CD4-positive, alpha-beta T cell treated with Interleukin-2 at 100 ng/mL for 4 hours (primary cell): ENCODE results near the gene OR5K4.
"Not testable (repeated sequence)": the region's sequence is repeated elsewhere in the genome, so short reads cannot be mapped to it uniquely, and the experiment has no call there.

Experiments used
- DNase-seq: peaks from one replicate; pipeline ENCODE4 v3.0.0-alpha.2; 2020; ENCODE audit warnings: low spot score

The OR5K4 gene

GRCh38 chr3:98371853-98372252, 18.2 kb downstream of the OR5K4 start:
- DNase-seq: no peak

GRCh38 chr3:98372445-98372844, 18.8 kb downstream of the OR5K4 start:
- DNase-seq: no peak

- DNase-seq: no peak
These were observed 23.0 kb downstream of the OR5K4 start for GRCh38 chr3:98376631-98377030.

GRCh38 chr3:98388147-98388546, 34.5 kb downstream of the OR5K4 start:
- DNase-seq: no peak

- DNase-seq: no peak
These were observed 36.7 kb downstream of the OR5K4 start, which contains the start of gene OR5K3 for GRCh38 chr3:98390366-98390765. Gene OR5K3 (plus strand): TSS chr3:98390666. CDS start chr3:98390666, 0 bp downstream.

GRCh38 chr3:98395101-98395500, 41.4 kb downstream of the OR5K4 start:
- no peak for DNase-seq

GRCh38 chr3:98396482-98396881, 42.8 kb downstream of the OR5K4 start:
- not testable (repeated sequence) for DNase-seq

GRCh38 chr3:98398513-98398912, 44.9 kb downstream of the OR5K4 start:
- no peak for DNase-seq

- no peak for DNase-seq
These were observed 48.9 kb downstream of the OR5K4 start for GRCh38 chr3:98402507-98402906.

GRCh38 chr3:98404010-98404409, 50.4 kb downstream of the OR5K4 start:
- DNase-seq: no peak
